ENCODE measurements around the gene C16orf90.

The C16orf90 gene

DNA sequence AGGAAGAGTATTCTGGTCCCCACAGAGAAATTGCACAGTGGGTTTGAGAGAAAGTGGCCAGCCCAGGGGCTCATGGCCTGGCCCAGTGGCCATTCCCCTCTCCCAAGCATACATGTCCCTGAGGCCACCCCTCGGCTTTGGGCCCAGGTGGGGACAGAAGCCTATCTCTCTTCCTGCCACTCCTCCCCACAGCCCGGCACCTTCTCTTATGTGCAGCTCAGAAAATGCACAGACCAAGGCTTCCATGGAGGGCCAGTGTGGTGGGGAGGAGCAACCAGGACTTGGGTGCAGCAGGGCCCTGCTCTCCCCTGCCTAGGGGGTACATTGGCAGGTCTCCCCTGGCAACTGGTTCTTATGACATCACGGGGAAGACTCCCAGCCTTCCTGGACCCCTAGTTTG, at the start of gene C16orf90:
Gene C16orf90, minus strand, starts transcription at position 314 of the 400 bp plus-strand sequence. Its CDS starts 68 bp downstream, at position 246.
- DNase-seq, result no peak

- no peak for DNase-seq
Measured at GRCh38 chr16:3542601-3543373, 47.5 kb upstream of the C16orf90 start.

DNA sequence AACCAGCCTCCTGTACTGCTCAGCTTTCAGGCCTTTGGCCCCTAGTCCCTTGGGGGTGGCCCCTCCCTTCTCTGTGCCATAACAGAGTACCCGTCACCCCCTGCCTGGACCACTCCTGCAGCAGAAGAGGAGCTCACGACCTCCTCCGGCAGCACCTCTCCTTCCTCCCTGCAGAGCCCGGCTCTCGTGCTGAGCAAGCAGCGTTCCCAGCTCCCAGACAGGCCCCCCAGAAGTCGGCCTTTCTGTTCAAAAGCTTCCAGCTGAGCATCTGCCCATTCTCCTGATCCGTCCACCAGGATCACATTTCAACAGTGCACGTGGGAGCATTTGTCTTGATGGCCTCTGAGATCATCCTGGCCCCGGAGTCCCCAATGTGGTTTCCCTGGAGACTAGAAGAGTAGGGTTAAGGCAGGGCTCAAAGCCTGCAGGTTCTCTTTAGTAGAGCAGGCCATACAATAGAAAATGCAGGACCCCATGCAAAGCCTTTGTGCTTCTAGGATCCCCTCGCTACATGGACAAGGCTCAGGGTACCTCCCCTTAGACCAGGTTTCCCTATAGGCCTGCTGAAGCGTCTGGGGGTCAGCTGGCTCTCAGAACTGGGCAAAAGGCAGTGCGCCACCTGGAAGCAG, 46.4 kb upstream of the C16orf90 start:
- DNase-seq, result no peak

GRCh38 chr16:3538222-3538621, 42.9 kb upstream of the C16orf90 start:
- no peak for DNase-seq

DNA sequence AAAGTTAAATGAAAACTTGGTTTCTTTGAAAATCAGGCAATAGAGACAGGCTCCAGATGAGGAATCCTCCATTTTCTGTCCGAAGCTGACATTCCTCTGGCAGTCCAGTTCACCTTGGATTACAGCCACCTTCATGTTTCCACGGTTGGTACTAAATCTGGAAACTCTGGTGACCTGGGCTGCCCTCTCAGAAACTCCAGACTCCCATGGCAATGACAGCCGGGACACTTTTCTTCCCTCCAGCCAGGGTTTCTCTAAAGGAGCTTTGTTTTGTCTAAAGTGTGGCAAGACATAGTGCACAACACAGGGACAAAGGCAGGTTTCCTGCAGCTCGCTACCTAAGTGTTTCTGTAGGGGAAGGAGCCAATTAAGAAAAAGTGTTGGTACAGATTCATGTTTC, 41.6 kb upstream of the C16orf90 start:
- no peak for DNase-seq

DNA sequence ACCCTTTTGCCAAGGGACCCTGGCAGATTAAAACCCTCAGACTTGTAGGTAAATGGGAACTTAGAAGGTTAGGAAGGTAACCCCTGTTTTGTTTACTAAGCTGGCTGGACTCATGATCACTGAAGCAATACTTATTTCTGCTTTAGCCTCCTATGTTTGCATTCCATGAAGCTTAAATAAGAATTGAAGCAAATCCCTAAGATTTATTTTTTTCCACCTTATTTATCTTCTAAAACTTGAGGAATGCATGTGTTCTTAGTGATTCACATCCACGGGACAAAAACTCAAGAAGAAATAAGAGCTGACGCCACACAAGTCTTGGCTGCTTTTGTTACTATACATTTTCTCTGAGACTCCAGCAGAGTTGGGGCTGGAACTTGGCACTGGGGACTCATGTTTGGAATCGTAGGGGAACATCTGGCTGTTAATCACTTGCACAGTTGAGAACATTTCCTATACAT, 41.0 kb upstream of the C16orf90 start:
- no peak for DNase-seq

- DNase-seq, result no peak
Measured at GRCh38 chr16:3534126-3534525, 38.8 kb upstream of the C16orf90 start.

DNA sequence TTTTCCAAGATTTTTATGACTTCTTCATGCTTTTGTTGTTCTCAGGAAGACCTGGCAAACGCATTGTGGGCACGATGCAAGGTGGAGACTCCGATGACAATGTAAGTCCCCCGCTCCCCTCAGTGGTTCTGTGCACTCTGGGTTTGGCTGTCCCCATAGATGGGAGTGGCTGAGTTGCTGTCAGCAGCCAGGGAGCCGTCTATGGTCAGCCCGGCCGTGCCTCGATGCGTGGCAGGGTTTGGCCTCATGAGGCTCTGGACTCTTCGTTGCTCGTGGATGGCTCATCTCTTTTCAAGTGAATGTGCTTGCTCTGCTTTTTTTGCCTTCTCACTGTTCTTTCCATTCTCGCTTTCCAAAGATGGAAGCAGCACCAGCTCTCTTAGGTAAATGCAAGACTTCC, 37.5 kb upstream of the C16orf90 start:
- no peak for DNase-seq

- DNase-seq, result no peak
Measured at GRCh38 chr16:3530371-3530914, 35.2 kb upstream of the C16orf90 start.

DNA sequence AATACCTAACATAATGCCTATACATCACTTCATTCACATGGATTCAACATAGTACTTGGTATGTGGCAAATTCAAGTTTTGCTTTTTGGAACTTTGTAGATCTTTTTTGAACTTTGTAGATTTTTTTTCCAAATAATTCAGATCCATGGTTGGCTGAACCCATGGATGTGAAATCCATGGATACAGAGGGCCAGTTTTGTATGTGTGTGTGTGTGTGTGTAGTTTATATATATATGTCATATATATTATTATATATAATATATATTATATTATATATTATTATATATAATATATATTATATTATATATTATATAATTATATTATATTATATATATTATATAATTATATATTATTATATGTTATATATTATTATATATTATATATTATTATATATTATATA, 33.9 kb upstream of the C16orf90 start:
- no peak for DNase-seq

DNA sequence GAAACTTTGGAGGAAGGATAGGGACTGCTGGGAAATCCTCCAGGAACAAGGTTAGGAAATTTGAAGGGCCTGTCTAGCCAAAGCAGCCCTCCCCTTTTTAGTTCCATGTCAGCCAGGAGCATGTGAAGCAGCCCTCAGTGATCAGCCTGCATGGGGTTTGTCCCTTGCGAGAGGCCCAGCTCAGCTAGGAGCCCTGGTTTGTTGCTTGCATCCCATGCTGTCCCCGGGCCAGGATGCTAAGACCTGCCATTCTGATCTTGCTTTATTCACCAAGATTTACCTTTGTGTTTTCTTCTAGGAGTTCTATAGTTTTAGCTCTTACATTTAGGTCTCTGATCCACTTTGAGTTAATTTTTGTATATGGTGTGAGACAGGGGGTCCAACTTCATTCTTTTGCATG, 33.1 kb upstream of the C16orf90 start:
- DNase-seq, result no peak

DNA sequence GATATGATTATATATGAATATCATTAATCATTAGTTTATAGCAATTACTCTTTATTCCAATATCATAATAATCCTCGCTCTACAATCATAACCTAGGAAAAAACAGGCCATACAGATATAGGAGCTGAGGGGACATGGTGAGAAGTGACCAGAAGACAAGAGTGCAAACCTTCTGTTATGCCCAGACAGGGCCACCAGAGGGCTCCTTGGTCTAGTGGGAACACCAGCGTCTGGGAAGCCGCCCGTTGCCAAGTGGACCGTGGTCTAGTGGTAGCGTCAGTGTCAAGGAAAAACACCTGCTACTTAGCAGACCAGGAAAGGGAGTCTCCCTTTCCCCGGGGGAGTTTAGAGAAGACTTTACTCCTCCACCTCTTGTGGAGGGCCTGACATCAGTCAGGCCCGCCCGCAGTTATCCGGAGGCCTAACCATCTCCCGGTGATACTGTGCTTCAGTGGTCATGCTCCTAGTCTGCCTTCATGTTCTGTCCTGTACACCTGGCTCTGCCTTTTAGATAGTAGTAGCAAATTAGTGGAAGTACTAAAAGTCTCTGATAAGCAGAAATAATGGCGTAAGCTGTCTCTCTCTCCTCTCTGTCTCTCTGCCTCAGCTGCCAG, 32.0 kb upstream of the C16orf90 start:
- peak; percentile 54 to 56 for DNase-seq

DNA sequence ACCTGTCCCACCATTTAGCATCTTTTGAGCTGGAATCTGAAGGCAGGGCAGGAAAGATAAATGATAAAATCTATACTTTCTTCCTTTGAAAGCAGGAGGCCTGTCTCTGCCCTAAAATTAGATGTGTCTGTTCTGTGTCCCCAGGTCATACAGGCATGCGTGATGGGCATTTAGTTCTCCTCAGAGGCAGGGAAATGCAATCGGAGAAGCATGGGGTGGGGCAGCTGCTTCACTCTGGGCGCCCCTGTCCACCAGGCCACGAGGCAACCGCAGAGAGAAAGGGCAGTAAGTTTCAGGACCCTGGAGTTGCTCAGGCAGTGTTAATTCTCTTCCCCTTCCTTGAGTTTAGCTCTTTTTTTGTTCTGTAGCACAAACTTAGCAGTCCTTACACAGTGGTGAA, 30.7 kb upstream of the C16orf90 start:
- DNase-seq, result no peak

DNA sequence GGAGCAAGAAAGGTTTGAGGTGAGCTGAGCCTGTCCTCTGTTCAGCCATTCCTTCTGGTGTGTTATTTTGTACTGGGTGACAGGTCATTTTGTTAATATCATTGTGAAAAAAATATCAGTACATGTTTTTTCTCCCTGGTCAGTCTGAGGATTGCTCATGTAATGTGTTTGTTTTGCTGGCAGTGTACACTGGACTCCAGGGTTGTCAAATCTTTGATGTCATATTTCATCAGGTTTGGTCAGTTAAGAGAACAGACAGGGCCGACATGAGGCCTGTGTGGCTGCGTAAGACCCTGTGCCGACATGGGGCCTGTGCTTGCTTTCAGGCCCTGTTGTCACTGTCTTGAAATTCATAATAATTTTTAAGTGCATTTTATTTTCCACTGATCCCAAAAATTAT, 28.0 kb upstream of the C16orf90 start:
- DNase-seq, result no peak

- DNase-seq, result no peak
Measured at GRCh38 chr16:3520841-3521240, 25.6 kb upstream of the C16orf90 start.

GRCh38 chr16:3520413-3520812, 25.1 kb upstream of the C16orf90 start:
- no peak for DNase-seq

DNA sequence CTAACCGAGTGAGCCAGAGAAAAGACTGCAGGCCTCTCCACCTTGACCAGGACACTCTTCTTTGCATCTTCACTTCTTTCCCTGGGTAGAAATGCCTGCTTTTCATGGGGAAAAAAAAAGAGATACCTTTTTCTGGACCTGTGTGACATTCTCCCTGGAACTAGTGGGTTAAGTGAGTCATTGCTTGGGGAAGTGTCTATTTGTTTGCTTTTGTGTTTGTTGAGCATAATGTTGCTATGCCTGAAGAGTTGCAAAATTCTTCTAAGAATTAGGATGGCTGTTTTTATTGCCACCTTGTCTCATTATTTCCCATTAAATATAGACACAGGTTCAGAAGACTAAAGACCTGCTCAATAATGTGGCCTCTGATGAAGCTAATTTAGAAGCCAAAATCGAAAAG, 24.3 kb upstream of the C16orf90 start:
- DNase-seq, result no peak

DNA sequence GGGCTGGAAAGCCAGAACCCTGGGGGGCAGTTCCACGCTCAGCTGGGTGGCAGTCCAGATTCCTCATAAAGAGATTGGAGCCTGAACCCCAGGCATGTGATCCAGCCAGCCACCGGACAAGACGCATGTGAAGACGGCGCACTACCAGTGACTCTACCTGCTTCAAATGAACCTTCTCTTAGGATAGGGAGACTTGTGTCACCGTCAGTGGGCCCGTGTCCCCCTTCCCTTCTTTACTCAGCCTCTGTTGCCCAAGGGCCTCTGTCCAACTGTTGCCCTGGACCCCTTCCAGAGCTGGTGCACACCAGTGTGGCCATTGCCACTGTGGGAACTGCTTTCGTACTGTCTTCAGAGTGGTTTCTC, 23.7 kb upstream of the C16orf90 start:
- no peak for DNase-seq

DNA sequence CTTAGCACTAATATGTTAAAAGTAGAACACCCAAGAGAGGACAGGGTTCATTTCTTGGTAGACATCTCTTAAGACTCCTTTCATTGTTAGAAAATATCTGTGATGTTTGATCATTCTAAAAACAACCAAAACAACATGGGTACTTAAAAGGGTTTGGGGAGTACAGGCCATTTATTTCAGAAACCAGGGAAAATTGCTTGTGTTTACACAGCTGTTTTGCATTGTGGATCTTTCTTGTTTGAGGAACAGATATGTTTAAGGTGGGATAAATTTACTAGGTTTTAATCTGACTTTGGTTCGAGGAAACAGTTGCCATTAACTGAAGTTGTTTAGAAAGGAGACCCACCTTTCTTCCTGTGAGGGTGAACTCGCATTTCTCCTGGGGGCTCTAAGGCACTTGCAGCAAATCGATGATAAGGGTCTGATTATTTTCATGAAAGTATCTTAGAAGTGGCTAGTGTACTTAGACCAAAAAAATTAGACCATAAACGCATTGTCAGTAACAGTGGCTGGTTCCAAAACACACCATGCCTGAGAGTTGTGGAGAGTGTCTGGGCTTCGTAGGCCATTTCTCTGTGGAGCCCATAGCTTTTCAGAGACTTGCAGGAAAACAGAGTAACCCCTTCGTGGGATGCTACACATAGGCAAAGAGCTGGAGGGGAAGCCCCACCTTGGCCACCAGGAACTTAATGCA, 23.1 kb upstream of the C16orf90 start:
- no peak for DNase-seq

DNA sequence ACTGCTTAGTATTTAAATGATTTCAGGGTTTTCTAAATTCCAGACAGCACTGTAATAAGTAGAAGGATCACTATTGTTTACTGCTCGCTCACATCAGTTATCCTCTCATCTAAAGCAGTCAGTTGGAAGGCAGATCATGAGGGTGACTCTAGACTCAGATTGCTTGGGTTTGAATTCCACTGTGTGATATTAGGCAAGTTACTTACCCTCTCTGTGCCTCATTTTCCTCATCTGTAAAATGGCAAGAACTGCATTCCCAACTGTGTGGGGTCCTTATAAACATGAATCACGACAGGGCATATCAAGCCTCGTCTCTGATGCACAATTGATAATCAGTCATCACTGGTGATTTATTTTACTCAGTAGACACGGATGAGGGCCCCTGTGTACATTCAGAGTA, 20.6 kb upstream of the C16orf90 start:
- no peak for DNase-seq

- no peak for DNase-seq
Measured at GRCh38 chr16:3514621-3515020, 19.3 kb upstream of the C16orf90 start.

GRCh38 chr16:3513892-3514583, 18.7 kb upstream of the C16orf90 start:
- no peak for DNase-seq
